K562 (cell line): Measurements from ENCODE around the gene ADAM10.

Experiments
- CAMTA2 ChIP-seq: fragments of 250-450 bp; sonication (Bioruptor Pico); conservative IDR thresholded peaks from 2 replicates; pipeline ENCODE4 v1.5.1; 2022
- CBX3 ChIP-seq, 2 experiments: IDR thresholded peaks; 1 replicate in 1 of 2; 2 replicates in 1 of 2; pipeline ENCODE4 v1.6.1; 2012; ENCODE audit warnings: inconsistent platforms in 2 of 2, low read length in 2 of 2, borderline replicate concordance in 1 of 2, control low read depth in 1 of 2
- CTCF ChIP-seq, 3 experiments: IDR thresholded peaks in 2 of 3; conservative IDR thresholded peaks in 1 of 3; 2 replicates each; pipeline ENCODE4 v1.5.1; 2011 to 2012; ENCODE audit warnings: low read length in 3 of 3, mild to moderate bottlenecking in 3 of 3, control low read depth in 2 of 3, improper control_type of control experiment in 1 of 3, inconsistent platforms in 1 of 3, low read depth in 1 of 3, mixed read lengths in 1 of 3, moderate library complexity in 1 of 3; ENCODE audit not compliant: insufficient read depth in 2 of 3
- FOSL1 ChIP-seq: fragments of 200-800 bp; sonication (Bioruptor generic); conservative IDR thresholded peaks from 2 replicates; pipeline ENCODE4 v1.6.1; 2016; ENCODE audit warnings: missing genetic modification characterization, missing compliant biosample characterization
- FOXA1 ChIP-seq: fragments of 450-650 bp; IDR thresholded peaks from 2 replicates; pipeline ENCODE4 v1.6.1; 2016; ENCODE audit warnings: mild to moderate bottlenecking, borderline replicate concordance
- GABPA ChIP-seq: fragments of 200-800 bp; sonication (Bioruptor generic); conservative IDR thresholded peaks from 2 replicates; pipeline ENCODE4 v1.6.1; 2016; ENCODE audit warnings: low read depth, missing genetic modification characterization, missing compliant biosample characterization
- SFPQ ChIP-seq: fragments of 200-400 bp; formaldehyde crosslinking; IDR thresholded peaks from 2 replicates; pipeline ENCODE4 v1.6.1; 2017; ENCODE audit warnings: mild to moderate bottlenecking, low read depth, low read length, moderate library complexity
- SUPT5H ChIP-seq: fragments of 450-650 bp; IDR thresholded peaks from 2 replicates; pipeline ENCODE4 v1.6.1; 2016
- TEAD2 ChIP-seq: fragments of 450-650 bp; IDR thresholded peaks from 2 replicates; pipeline ENCODE4 v1.6.1; 2016; ENCODE audit warnings: missing genetic modification characterization, control low read depth, missing compliant biosample characterization
- ZBED1 ChIP-seq: IDR thresholded peaks from 2 replicates; pipeline ENCODE4 v1.6.1; 2014
- ZNF253 ChIP-seq: fragments of 250-450 bp; sonication (Bioruptor Pico); conservative IDR thresholded peaks from 2 replicates; pipeline ENCODE4 v1.6.1; 2021; ENCODE audit warnings: mild to moderate bottlenecking
- ZNF354B ChIP-seq: fragments of 250-450 bp; sonication (Bioruptor Pico); IDR thresholded peaks from 2 replicates; pipeline ENCODE4 v1.4.0; 2020

GRCh38 chr15:58548308-58549012 is 201.0 kb downstream of the ADAM10 start:
- TF ChIP-seq ZBED1 (no peak), CTCF (IDR thresholded peaks at IDR 0.05 in 2 of 3, conservative IDR thresholded peaks at IDR 0.05 in 1 of 3; ENCODE audit: insufficient read depth in 2 of 3, low read depth in 1 of 3, low read length in 3 of 3) (no peak), ZNF354B (no peak), SUPT5H (no peak), ZNF253 (CRISPR knock-in tag) (no peak), SFPQ (no peak), FOXA1 (no peak), CBX3 (IDR thresholded peaks at IDR 0.05; ENCODE audit: borderline replicate concordance in 1 of 2, low read length in 2 of 2) (no peak), FOSL1 (tag) (no peak), CAMTA2 (CRISPR knock-in tag) (no peak), GABPA (tag) (no peak), TEAD2 (tag) (no peak)
